K562 (cell line): ENCODE data around the gene RPL22L1.

Experiments
- EGR1 ChIP-seq: fragments of 450-650 bp; conservative IDR thresholded peaks from 2 replicates; pipeline ENCODE4 v1.6.1; 2017; ENCODE audit warnings: mild to moderate bottlenecking
- EWSR1 ChIP-seq: fragments of 450-650 bp; IDR thresholded peaks from 2 replicates; pipeline ENCODE4 v1.6.1; 2018; ENCODE audit warnings: borderline replicate concordance, mild to moderate bottlenecking, low read depth, moderate library complexity; ENCODE audit not compliant: partially characterized antibody
- HCFC1 ChIP-seq: IDR thresholded peaks from 2 replicates; pipeline ENCODE4 v1.6.1; 2012; ENCODE audit warnings: low read depth, low read length, improper control_type of control experiment
- NFRKB ChIP-seq: fragments of 450-650 bp; IDR thresholded peaks from 2 replicates; pipeline ENCODE4 v1.6.1; 2016; ENCODE audit warnings: low read depth
- NR2C2 ChIP-seq, 2 experiments: fragments of 200-800 bp in 1 of 2; sonication (Bioruptor generic) in 1 of 2; sonication (generic) in 1 of 2; formaldehyde crosslinking in 1 of 2; IDR thresholded peaks; 2 replicates each; pipeline versions ENCODE4 v1.6.1 to v1.8.0; 2016 to 2022; ENCODE audit warnings: mild to moderate bottlenecking in 1 of 2, missing compliant biosample characterization in 1 of 2, missing genetic modification characterization in 1 of 2, missing genetic modification reagents in 1 of 2
- PCBP1 ChIP-seq: fragments of 200-400 bp; formaldehyde crosslinking; IDR thresholded peaks from 2 replicates; pipeline ENCODE4 v1.6.1; 2018; ENCODE audit warnings: mild to moderate bottlenecking, low read depth, low read length; ENCODE audit not compliant: poor library complexity, severe bottlenecking
- POLR2A ChIP-seq: fragments of 450-650 bp; conservative IDR thresholded peaks from 2 replicates; pipeline ENCODE4 v1.6.1; 2016
- ZBTB1 ChIP-seq: sonication (generic); formaldehyde crosslinking; IDR thresholded peaks from 2 replicates; pipeline ENCODE4 v1.8.1; 2023; ENCODE audit warnings: missing genetic modification reagents, low read depth, mild to moderate bottlenecking, borderline replicate concordance
- ZBTB26 ChIP-seq: fragments of 450-650 bp; formaldehyde crosslinking; IDR thresholded peaks from 2 replicates; pipeline ENCODE4 v1.4.0; 2022; ENCODE audit warnings: missing genetic modification characterization
- TF ChIP-seq, protein P1 (sequence below), 2 experiments: fragments of 450-650 bp; formaldehyde crosslinking in 1 of 2; IDR thresholded peaks; 2 replicates each; pipeline versions ENCODE4 v1.4.0 to v1.6.1; 2014 to 2020; ENCODE audit warnings: mild to moderate bottlenecking in 2 of 2, borderline replicate concordance in 1 of 2, low read depth in 1 of 2
- TF ChIP-seq, protein P2 (sequence below): sonication (generic); formaldehyde crosslinking; IDR thresholded peaks from 2 replicates; pipeline ENCODE4 v1.8.1; 2023; ENCODE audit warnings: missing genetic modification reagents, mild to moderate bottlenecking, borderline replicate concordance

GRCh38 chr3:170835336-170835735 lies 34.7 kb downstream of the RPL22L1 start:
- TF ChIP-seq EWSR1 (no peak), ZBTB26 (no peak), POLR2A (no peak), EGR1 (no peak), ZBTB1 (no peak), PCBP1 (no peak), NR2C2 (CRISPR knock-in tag; IDR thresholded peaks at IDR 0.05) (no peak), NR2C2 (tag; IDR thresholded peaks at IDR 0.05) (no peak), NFRKB (no peak), HCFC1 (no peak)
- TF ChIP-seq, protein P1, sequence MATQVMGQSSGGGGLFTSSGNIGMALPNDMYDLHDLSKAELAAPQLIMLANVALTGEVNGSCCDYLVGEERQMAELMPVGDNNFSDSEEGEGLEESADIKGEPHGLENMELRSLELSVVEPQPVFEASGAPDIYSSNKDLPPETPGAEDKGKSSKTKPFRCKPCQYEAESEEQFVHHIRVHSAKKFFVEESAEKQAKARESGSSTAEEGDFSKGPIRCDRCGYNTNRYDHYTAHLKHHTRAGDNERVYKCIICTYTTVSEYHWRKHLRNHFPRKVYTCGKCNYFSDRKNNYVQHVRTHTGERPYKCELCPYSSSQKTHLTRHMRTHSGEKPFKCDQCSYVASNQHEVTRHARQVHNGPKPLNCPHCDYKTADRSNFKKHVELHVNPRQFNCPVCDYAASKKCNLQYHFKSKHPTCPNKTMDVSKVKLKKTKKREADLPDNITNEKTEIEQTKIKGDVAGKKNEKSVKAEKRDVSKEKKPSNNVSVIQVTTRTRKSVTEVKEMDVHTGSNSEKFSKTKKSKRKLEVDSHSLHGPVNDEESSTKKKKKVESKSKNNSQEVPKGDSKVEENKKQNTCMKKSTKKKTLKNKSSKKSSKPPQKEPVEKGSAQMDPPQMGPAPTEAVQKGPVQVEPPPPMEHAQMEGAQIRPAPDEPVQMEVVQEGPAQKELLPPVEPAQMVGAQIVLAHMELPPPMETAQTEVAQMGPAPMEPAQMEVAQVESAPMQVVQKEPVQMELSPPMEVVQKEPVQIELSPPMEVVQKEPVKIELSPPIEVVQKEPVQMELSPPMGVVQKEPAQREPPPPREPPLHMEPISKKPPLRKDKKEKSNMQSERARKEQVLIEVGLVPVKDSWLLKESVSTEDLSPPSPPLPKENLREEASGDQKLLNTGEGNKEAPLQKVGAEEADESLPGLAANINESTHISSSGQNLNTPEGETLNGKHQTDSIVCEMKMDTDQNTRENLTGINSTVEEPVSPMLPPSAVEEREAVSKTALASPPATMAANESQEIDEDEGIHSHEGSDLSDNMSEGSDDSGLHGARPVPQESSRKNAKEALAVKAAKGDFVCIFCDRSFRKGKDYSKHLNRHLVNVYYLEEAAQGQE (IDR thresholded peaks at IDR 0.05; ENCODE audit: borderline replicate concordance), result no peak
- TF ChIP-seq, protein P1 (CRISPR knock-in tag; IDR thresholded peaks at IDR 0.05; ENCODE audit: low read depth), result no peak
- TF ChIP-seq, protein P2, sequence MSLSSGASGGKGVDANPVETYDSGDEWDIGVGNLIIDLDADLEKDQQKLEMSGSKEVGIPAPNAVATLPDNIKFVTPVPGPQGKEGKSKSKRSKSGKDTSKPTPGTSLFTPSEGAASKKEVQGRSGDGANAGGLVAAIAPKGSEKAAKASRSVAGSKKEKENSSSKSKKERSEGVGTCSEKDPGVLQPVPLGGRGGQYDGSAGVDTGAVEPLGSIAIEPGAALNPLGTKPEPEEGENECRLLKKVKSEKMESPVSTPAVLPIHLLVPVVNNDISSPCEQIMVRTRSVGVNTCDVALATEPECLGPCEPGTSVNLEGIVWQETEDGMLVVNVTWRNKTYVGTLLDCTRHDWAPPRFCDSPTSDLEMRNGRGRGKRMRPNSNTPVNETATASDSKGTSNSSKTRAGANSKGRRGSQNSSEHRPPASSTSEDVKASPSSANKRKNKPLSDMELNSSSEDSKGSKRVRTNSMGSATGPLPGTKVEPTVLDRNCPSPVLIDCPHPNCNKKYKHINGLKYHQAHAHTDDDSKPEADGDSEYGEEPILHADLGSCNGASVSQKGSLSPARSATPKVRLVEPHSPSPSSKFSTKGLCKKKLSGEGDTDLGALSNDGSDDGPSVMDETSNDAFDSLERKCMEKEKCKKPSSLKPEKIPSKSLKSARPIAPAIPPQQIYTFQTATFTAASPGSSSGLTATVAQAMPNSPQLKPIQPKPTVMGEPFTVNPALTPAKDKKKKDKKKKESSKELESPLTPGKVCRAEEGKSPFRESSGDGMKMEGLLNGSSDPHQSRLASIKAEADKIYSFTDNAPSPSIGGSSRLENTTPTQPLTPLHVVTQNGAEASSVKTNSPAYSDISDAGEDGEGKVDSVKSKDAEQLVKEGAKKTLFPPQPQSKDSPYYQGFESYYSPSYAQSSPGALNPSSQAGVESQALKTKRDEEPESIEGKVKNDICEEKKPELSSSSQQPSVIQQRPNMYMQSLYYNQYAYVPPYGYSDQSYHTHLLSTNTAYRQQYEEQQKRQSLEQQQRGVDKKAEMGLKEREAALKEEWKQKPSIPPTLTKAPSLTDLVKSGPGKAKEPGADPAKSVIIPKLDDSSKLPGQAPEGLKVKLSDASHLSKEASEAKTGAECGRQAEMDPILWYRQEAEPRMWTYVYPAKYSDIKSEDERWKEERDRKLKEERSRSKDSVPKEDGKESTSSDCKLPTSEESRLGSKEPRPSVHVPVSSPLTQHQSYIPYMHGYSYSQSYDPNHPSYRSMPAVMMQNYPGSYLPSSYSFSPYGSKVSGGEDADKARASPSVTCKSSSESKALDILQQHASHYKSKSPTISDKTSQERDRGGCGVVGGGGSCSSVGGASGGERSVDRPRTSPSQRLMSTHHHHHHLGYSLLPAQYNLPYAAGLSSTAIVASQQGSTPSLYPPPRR, result no peak
